ENCODE measurements around the gene FREM1. TPM values are rescaled to one million over a fixed set of nuclear protein-coding genes. Genes with fewer than 3 reads are reported as not detected.

Gene FREM1
- total RNA-seq, 2 experiments from 2014 or later, result not detected

DNA sequence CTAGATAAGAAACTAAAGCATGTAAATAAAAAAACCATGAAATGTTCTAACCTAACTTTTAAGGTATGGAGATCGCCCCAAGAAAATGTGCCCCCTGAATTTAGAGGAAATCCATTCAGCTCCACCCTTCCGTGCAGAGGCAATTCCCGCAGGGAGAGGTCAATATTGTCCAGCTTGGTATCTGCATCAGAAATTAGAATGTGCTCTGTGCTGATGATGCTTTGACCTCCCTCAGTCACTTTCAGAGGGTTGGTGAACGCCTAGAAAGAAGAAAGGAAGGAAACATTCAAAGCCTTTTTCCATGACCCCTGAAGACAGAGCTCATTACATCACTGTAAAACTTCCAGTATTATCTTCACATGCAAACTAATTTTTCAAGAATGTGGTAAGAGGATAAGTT is 91.0 kb downstream of the FREM1 start:
- ChIA-PET POLR2A (no interaction called here), CTCF (no interaction called here)
- H3K4me1 Mint-ChIP-seq (ENCODE audit: low read depth), result no peaks in the 10 kb centered on the region
- intact Hi-C loops (cut with micrococcal nuclease), result no loop called here
- H3K36me3 Mint-ChIP-seq (ENCODE audit: low read depth), result no peaks in the 10 kb centered on the region
- H3K27ac Mint-ChIP-seq, result no peak overlapping the region
- TF ChIP-seq, protein P1, sequence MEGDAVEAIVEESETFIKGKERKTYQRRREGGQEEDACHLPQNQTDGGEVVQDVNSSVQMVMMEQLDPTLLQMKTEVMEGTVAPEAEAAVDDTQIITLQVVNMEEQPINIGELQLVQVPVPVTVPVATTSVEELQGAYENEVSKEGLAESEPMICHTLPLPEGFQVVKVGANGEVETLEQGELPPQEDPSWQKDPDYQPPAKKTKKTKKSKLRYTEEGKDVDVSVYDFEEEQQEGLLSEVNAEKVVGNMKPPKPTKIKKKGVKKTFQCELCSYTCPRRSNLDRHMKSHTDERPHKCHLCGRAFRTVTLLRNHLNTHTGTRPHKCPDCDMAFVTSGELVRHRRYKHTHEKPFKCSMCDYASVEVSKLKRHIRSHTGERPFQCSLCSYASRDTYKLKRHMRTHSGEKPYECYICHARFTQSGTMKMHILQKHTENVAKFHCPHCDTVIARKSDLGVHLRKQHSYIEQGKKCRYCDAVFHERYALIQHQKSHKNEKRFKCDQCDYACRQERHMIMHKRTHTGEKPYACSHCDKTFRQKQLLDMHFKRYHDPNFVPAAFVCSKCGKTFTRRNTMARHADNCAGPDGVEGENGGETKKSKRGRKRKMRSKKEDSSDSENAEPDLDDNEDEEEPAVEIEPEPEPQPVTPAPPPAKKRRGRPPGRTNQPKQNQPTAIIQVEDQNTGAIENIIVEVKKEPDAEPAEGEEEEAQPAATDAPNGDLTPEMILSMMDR (IDR thresholded peaks at IDR 0.05), result no peak
- no peaks in the 10 kb centered on the region for H3K9me3 Mint-ChIP-seq
- no peak for ATAC-seq
- H3K27me3 Mint-ChIP-seq, result peaks cover 6% of the 10 kb centered on the region
- no peak overlapping the region for H3K4me3 Mint-ChIP-seq
- DNase-seq, result no peak

DNA sequence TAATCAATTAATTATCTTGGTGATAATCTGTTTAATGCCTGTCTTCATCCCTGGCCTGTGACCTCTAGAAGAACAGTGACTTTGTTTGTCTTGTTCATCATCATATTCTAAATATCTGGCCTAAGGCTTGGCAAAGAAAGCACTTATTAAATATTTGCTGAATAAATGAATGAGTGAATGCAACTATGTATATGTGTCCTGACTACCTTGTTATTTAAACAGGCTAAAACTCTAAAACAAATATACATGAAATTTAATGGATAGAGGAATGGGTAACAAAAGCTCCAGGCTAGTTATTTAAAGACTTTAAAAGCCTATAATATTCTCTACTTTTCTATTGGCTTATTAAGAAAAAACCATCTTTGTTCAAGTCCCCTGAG is 96.0 kb downstream of the FREM1 start:
- Mint-ChIP-seq H3K9me3 (no peaks in the 10 kb centered on the region), H3K4me1 (ENCODE audit: low read depth) (no peaks in the 10 kb centered on the region), H3K27me3 (peaks cover 6% of the 10 kb centered on the region), H3K4me3 (no peak overlapping the region), H3K27ac (no peak overlapping the region), H3K36me3 (ENCODE audit: low read depth) (no peaks in the 10 kb centered on the region)
- TF ChIP-seq, protein P1 (IDR thresholded peaks at IDR 0.05), result no peak
- intact Hi-C loops (cut with micrococcal nuclease), result no loop called here
- CTCF ChIA-PET, result no interaction called here
- ATAC-seq, result no peak
- no peak for DNase-seq
- POLR2A ChIA-PET, result no interaction called here

DNA sequence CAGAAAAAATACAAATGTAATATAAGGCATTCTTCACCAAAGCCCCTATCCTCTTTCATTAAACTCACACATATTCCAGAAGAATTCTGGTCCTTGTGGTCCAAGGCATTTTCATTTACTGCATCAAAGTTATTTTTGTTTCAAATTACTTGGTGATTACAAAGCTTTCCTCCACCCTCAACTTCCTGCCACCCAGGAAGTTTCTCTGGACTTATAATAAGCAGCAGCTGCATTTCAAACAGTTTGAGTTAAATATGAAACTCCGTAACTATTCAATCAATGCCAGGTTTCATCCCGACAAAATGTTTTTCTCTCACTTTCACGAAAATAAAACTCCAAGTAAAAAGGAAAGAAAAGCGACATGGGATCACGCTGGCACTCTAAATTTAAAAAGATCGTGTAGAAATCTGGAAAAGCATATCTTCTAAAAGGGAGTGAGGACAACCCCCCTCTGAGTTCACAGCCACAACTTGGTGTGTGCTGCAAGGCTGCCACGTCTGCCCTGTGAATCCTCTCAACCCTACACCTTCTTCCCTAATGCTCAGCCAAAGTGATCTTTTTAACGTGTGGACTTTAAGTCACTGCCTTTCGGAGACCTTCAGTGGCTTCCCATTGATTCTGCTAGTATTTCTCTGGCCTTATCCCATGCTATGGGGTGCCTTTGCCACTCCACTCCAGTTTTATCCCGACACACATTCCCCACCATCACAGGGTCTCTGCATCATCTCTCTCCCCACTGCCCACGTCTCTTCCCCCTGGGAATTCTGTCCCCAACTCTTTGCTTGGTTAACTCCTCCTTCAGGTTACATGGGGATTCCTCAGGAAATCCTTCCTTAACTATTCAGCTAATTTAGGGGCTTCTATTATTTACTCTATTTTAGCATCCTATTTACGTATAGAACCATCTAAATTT is 96.6 kb downstream of the FREM1 start:
- Mint-ChIP-seq H3K27ac (no peak overlapping the region), H3K27me3 (peaks cover 6% of the 10 kb centered on the region), H3K36me3 (ENCODE audit: low read depth) (no peaks in the 10 kb centered on the region), H3K9me3 (no peaks in the 10 kb centered on the region), H3K4me3 (no peak overlapping the region), H3K4me1 (ENCODE audit: low read depth) (no peaks in the 10 kb centered on the region)
- intact Hi-C loops (cut with micrococcal nuclease), result no loop called here
- ChIA-PET POLR2A (no interaction called here), CTCF (no interaction called here)
- no peak for ATAC-seq
- TF ChIP-seq, protein P1 (IDR thresholded peaks at IDR 0.05), result no peak
- DNase-seq, result no peak

DNA sequence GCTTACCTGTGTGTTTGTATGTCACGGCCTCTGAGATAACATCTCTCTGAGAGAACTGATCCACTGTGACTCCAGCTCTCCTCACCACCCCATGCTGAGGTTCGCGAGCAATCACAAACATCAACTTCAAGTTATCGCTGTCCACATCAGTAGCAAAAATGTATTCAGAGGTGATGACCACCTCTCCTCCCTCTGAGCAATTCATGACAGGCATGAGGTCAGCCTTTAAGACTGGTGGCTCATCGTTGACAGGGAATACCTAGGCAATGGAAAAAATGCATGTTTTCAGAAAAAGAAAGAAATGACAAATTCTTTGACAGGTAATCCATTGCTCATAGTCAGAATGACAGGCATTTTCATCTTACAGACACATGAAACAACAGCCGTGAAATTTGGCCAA is 97.4 kb downstream of the FREM1 start:
- H3K4me1 Mint-ChIP-seq (ENCODE audit: low read depth), result no peaks in the 10 kb centered on the region
- H3K27ac Mint-ChIP-seq, result no peak overlapping the region
- intact Hi-C loops (cut with micrococcal nuclease), result no loop called here
- no peak overlapping the region for H3K4me3 Mint-ChIP-seq
- TF ChIP-seq, protein P1 (IDR thresholded peaks at IDR 0.05), result no peak
- H3K9me3 Mint-ChIP-seq, result no peaks in the 10 kb centered on the region
- no peak for ATAC-seq
- POLR2A ChIA-PET, result no interaction called here
- CTCF ChIA-PET, result no interaction called here
- peaks cover 4% of the 10 kb centered on the region for H3K27me3 Mint-ChIP-seq
- no peaks in the 10 kb centered on the region for H3K36me3 Mint-ChIP-seq (ENCODE audit: low read depth)
- no peak for DNase-seq

DNA sequence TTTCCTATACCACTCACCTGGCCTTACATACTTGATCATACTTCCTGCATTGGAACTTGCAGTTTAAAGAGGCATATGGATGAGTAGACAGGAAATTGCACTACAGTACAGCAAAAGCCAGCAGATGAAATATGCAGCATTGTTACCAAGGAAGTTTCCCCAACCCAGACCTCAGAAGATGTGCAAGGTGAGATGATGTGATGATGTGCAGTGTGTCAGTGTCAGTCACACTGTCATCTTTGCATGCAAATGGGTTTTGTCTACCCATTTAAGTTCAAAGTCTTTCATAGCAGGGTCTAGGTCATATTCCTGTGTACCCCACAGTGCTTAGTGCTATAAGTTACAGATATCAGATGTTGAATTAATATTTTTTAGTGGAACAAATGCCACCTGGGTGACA is 98.4 kb downstream of the FREM1 start:
- no peaks in the 10 kb centered on the region for H3K9me3 Mint-ChIP-seq
- no peaks in the 10 kb centered on the region for H3K4me1 Mint-ChIP-seq (ENCODE audit: low read depth)
- ChIA-PET POLR2A (no interaction called here), CTCF (no interaction called here)
- H3K27ac Mint-ChIP-seq, result no peak overlapping the region
- TF ChIP-seq, protein P1 (IDR thresholded peaks at IDR 0.05), result no peak
- H3K27me3 Mint-ChIP-seq, result peaks cover 1% of the 10 kb centered on the region
- no peak for ATAC-seq
- H3K4me3 Mint-ChIP-seq, result no peak overlapping the region
- intact Hi-C loops (cut with micrococcal nuclease), result no loop called here
- no peak for DNase-seq
- no peaks in the 10 kb centered on the region for H3K36me3 Mint-ChIP-seq (ENCODE audit: low read depth)

Data from activated CD8-positive, alpha-beta T cell treated with anti-CD3 and anti-CD28 coated beads for 36 hours (primary cell).